Ovary (tissue), 9 donors: ENCODE data around the gene USP6NL. TPM values are rescaled to one million over a fixed set of nuclear protein-coding genes. Genes with fewer than 3 reads are reported as not detected.

Experiments used
- DNase-seq, 5 donors: peaks; one replicate each; pipeline ENCODE4 v3.0.0-alpha.2; 2019 to 2020
- H3K27ac ChIP-seq, 2 donors: fragments of 200-600 bp; one replicate each; pipeline versions ENCODE4 v1.5.1 to v1.8.0; 2019 to 2022
- H3K27me3 ChIP-seq: fragments of 200-600 bp; one replicate; pipeline ENCODE4 v1.8.0; 2022
- H3K36me3 ChIP-seq: fragments of 200-600 bp; sonication (generic); one replicate; pipeline ENCODE4 v1.5.1; 2019
- H3K4me1 ChIP-seq: one replicate; pipeline ENCODE4 v1.8.1; 2013; ENCODE audit warnings: mild to moderate bottlenecking, moderate library complexity; ENCODE audit not compliant: insufficient read depth
- H3K4me3 ChIP-seq: fragments of 200-600 bp; sonication (generic); one replicate; pipeline ENCODE4 v1.5.1; 2017
- H3K9me3 ChIP-seq, 2 donors: fragments of 200-600 bp in 1 of 2; sonication (generic) in 1 of 2; one replicate each; pipeline versions ENCODE4 v1.5.1 to v1.8.1; 2013 to 2019; ENCODE audit warnings: mild to moderate bottlenecking in 1 of 2, moderate library complexity in 1 of 2
- CTCF ChIP-seq, 3 donors: fragments of 450-650 bp in 2 of 3; fragments of 200-600 bp in 1 of 3; IDR thresholded peaks; one replicate each; pipeline versions ENCODE4 v1.5.1 to v1.8.0; 2016 to 2022; ENCODE audit warnings: antibody characterized with exemption in 3 of 3, mild to moderate bottlenecking in 1 of 3
- EP300 ChIP-seq: sonication (generic); formaldehyde crosslinking; IDR thresholded peaks from one replicate; pipeline ENCODE4 v1.6.1; 2017; ENCODE audit warnings: antibody characterized with exemption
- POLR2A ChIP-seq: fragments of 450-650 bp; IDR thresholded peaks from one replicate; pipeline ENCODE4 v1.6.1; 2017; ENCODE audit warnings: antibody characterized with exemption, mild to moderate bottlenecking, moderate library complexity
- WGBS, 3 donors: extraction: QIAGEN DNeasy Blood & Tissue Kit in 1 of 3; methylation state at CpG; one replicate each; pipeline versions ENCODE4 v1.1.5 to v1.1.7; 2013 to 2017; 5-methylcytosine and 5-hydroxymethylcytosine counted together
- intact Hi-C, 4 donors: fragments of 100-400 bp; cut with DNase I; formaldehyde crosslinking; loops; one replicate each; pipeline versions ENCODE4 v1.11.0 to v1.15.1; 2022 to 2023
- polyA plus RNA-seq, 2 donors: library from polyadenylated mRNA; stranded (reverse); fragments of 200-250 nt in 1 of 2; fragments of 350-450 nt in 1 of 2; fragmentation: Illumina TruSeq in 1 of 2; extraction: RNeasy Lipid Tissue Mini Kit (QIAGEN cat#74804) in 1 of 2; gene quantifications; one replicate each; pipeline ENCODE4 v1.2.3, GENCODE V29; 2013 to 2014
- total RNA-seq, 7 donors: library from RNA; depleted of rRNA in 2 of 7; stranded (reverse); fragments of >200 nt in 2 of 7; fragmentation: NEBNext Ultra II Directional in 3 of 7; extraction: Animal tissue kit (Norgen Biotek cat#: 25700) in 3 of 7; gene quantifications; one replicate each; pipeline versions ENCODE4 v1.1.0 to v1.2.4, GENCODE V29; 2016 to 2023
- donor health status: DM: no; HTN: no; CAD: no; lungs with moderate emphysema.
- donor health status: DM: no; HTN: no; CAD: no.
- donor health status: Bipolar disorder and iron deficiency.
- donor health status: DM: yes; HTN: yes; CAD: no.
- donor health status: DM: no; HTN: no; CAD: no.
- donor health status: DM: yes; HTN: yes; CAD: no.

Gene USP6NL
- total and polyA plus RNA-seq, 9 donors = 9.6 to 28.8 (median 16.3) TPM

- no peak overlapping the region for H3K4me3 ChIP-seq
- H3K4me1 ChIP-seq = peaks cover 3% of the 10 kb centered on the region
- intact Hi-C loops = no loop called here
- DNase-seq = no peak
- H3K36me3 ChIP-seq = no peaks in the 10 kb centered on the region
- H3K27me3 ChIP-seq = no peaks in the 10 kb centered on the region
- no peak overlapping the region for H3K27ac ChIP-seq
- H3K9me3 ChIP-seq = no peaks in the 10 kb centered on the region
- 94 to 97% (median 95%) methylated on average over 5 of the region's 5 CpGs for WGBS, 3 donors
- no peak for TF ChIP-seq CTCF (IDR thresholded peaks at IDR 0.05)
- no peak for TF ChIP-seq EP300
- no peak for TF ChIP-seq POLR2A
Observed at GRCh38 chr10:11509036-11509435, 102.4 kb downstream of the USP6NL start.

- H3K4me3 ChIP-seq = no peak overlapping the region
Observed at GRCh38 chr10:11506247-11506789, 105.1 kb downstream of the USP6NL start.

GRCh38 chr10:11505639-11506038 is 105.8 kb downstream of the USP6NL start:
- TF ChIP-seq EP300 = no peak
- TF ChIP-seq CTCF (IDR thresholded peaks at IDR 0.05) = no peak
- no peak for TF ChIP-seq POLR2A

More at GRCh38 chr10:11506247-11506789, 105.1 kb downstream of the USP6NL start:
- Histone ChIP-seq H3K36me3 (no peaks in the 10 kb centered on the region), H3K27ac (no peak overlapping the region), H3K9me3 (no peaks in the 10 kb centered on the region), H3K27me3 (no peaks in the 10 kb centered on the region), H3K4me1 (peaks cover 3% of the 10 kb centered on the region)
- WGBS, 3 donors = 75 to 83% (median 82%) methylated on average over 3 of the region's 3 CpGs
- TF ChIP-seq EP300 (no peak), POLR2A (no peak), CTCF (IDR thresholded peaks at IDR 0.05) (no peak)
- no peak for DNase-seq
- intact Hi-C loops = no loop called here

GRCh38 chr10:11504566-11505285 is 106.7 kb downstream of the USP6NL start:
- WGBS, 3 donors = 96 to 97% (median 97%) methylated on average over 7 of the region's 7 CpGs
- no peaks in the 10 kb centered on the region for H3K36me3 ChIP-seq
- H3K9me3 ChIP-seq = no peaks in the 10 kb centered on the region
- no peaks in the 10 kb centered on the region for H3K4me1 ChIP-seq
- TF ChIP-seq CTCF (IDR thresholded peaks at IDR 0.05) (no peak), POLR2A (no peak), EP300 (no peak)
- H3K4me3 ChIP-seq = no peak overlapping the region
- H3K27ac ChIP-seq = no peak overlapping the region
- DNase-seq = no peak
- intact Hi-C loops = no loop called here
- no peaks in the 10 kb centered on the region for H3K27me3 ChIP-seq

More at GRCh38 chr10:11505639-11506038, 105.8 kb downstream of the USP6NL start:
- Histone ChIP-seq H3K4me3 (no peak overlapping the region), H3K4me1 (peaks cover 2% of the 10 kb centered on the region), H3K9me3 (no peaks in the 10 kb centered on the region), H3K27me3 (no peaks in the 10 kb centered on the region), H3K36me3 (no peaks in the 10 kb centered on the region), H3K27ac (no peak overlapping the region)
- intact Hi-C loops = no loop called here
- DNase-seq = no peak
- 90 to 96% (median 95%) methylated on average over 3 of the region's 3 CpGs for WGBS, 3 donors
